Measurements from ENCODE around the gene CAV2.

GRCh38 chr7:116546916-116547315 lies 47.4 kb downstream of the CAV2 start:
- TF ChIP-seq POLR2AphosphoS5 (IDR thresholded peaks at IDR 0.05), result no peak
- no peak for TF ChIP-seq CTCF (IDR thresholded peaks at IDR 0.05 in 8 of 11, conservative IDR thresholded peaks at IDR 0.05 in 3 of 11)
- no peak for TF ChIP-seq POLR2A (IDR thresholded peaks at IDR 0.05)

Data from spleen (tissue), 7 donors.